ENCODE data around the gene ITSN2.
"Not testable (repeated sequence)": the region's sequence is repeated elsewhere in the genome, so short reads cannot be mapped to it uniquely, and the experiment has no call there.

ITSN2 gene

GRCh38 chr2:24362253-24362652, 1.9 kb upstream of the ITSN2 start:
- DNase-seq = no peak

- DNase-seq = no peak
Measured at GRCh38 chr2:24360963-24361330, 611 bp upstream of the ITSN2 start.

- DNase-seq = no peak
Measured at GRCh38 chr2:24359129-24360049, 947 bp downstream of the ITSN2 start.

GRCh38 chr2:24357767-24358166, 2.6 kb downstream of the ITSN2 start:
- not testable (repeated sequence) for DNase-seq

GRCh38 chr2:24357115-24357514, 3.2 kb downstream of the ITSN2 start:
- DNase-seq = not testable (repeated sequence)

- no peak for DNase-seq
Measured at GRCh38 chr2:24354957-24355356, 5.4 kb downstream of the ITSN2 start.

GRCh38 chr2:24354395-24354794, 5.9 kb downstream of the ITSN2 start:
- DNase-seq = no peak

GRCh38 chr2:24353973-24354372, 6.4 kb downstream of the ITSN2 start:
- DNase-seq = no peak

- DNase-seq = no peak
Measured at GRCh38 chr2:24353364-24353763, 7.0 kb downstream of the ITSN2 start.

GRCh38 chr2:24352664-24353063, 7.7 kb downstream of the ITSN2 start:
- peak; percentile 24 for DNase-seq

- no peak for DNase-seq
Measured at GRCh38 chr2:24351981-24352380, 8.4 kb downstream of the ITSN2 start.

- DNase-seq = no peak
Measured at GRCh38 chr2:24351627-24351938, 8.8 kb downstream of the ITSN2 start.

GRCh38 chr2:24350826-24351626, 9.3 kb downstream of the ITSN2 start:
- no peak for DNase-seq

GRCh38 chr2:24349097-24349496, 11.2 kb downstream of the ITSN2 start:
- no peak for DNase-seq

- no peak for DNase-seq
Measured at GRCh38 chr2:24345937-24346336, 14.4 kb downstream of the ITSN2 start.

GRCh38 chr2:24343225-24343882, 17.0 kb downstream of the ITSN2 start:
- DNase-seq = no peak

- peak; percentile 54 for DNase-seq
Measured at GRCh38 chr2:24342110-24342910, 18.0 kb downstream of the ITSN2 start.

- DNase-seq = no peak
Measured at GRCh38 chr2:24339856-24340262, 20.5 kb downstream of the ITSN2 start.

GRCh38 chr2:24339098-24339497, 21.2 kb downstream of the ITSN2 start:
- not testable (repeated sequence) for DNase-seq

GRCh38 chr2:24337890-24338289, 22.4 kb downstream of the ITSN2 start:
- DNase-seq = no peak

GRCh38 chr2:24336811-24337210, 23.5 kb downstream of the ITSN2 start:
- DNase-seq = no peak

- peak; percentile 9 for DNase-seq
Measured at GRCh38 chr2:24334245-24334633, 26.1 kb downstream of the ITSN2 start.
